SK-N-SH (cell line): ENCODE measurements around the gene ENTPD2. TPM values are rescaled to one million over a fixed set of nuclear protein-coding genes. Genes with fewer than 3 reads are reported as not detected.

Experiments
- CTCF ChIA-PET: fragments of 300-600, 350-600 bp; formaldehyde crosslinking; extraction: SDS; loops from one replicate; lab custom pipeline; 2021; lab: Yijun Ruan, JAX
- POLR2A ChIA-PET: fragments of 350-600 bp; sonication (Branson Sonifier 250); formaldehyde crosslinking; extraction: SDS; loops from one replicate; lab custom pipeline; 2020; ENCODE audit warnings: antibody characterized with exemption, inconsistent platforms; lab: Yijun Ruan, JAX
- DNase-seq: peaks from one replicate; pipeline ENCODE4 v3.0.0; 2012
- H2AFZ ChIP-seq: fragments of 200-600 bp; sonication (generic); 2 replicates; pipeline ENCODE4 v1.8.1; 2016; ENCODE audit warnings: antibody characterized with exemption, mild to moderate bottlenecking, low read depth
- H3F3A ChIP-seq: fragments of 200-600 bp; sonication (generic); replicated peaks from 2 replicates; pipeline ENCODE3; 2016; ENCODE audit warnings: antibody characterized with exemption, mild to moderate bottlenecking; ENCODE audit not compliant: insufficient read depth
- H3K27ac ChIP-seq, 2 experiments: fragments of 200-500 bp in 1 of 2; fragments of 200-600 bp in 1 of 2; sonication (Bioruptor generic) in 1 of 2; sonication (generic), shearing (Covaris generic) in 1 of 2; 2 replicates each; pipeline versions ENCODE4 v1.5.1 to v1.6.1; 2014 to 2016; ENCODE audit warnings: low read depth in 2 of 2, inconsistent platforms in 1 of 2, low read length in 1 of 2, mild to moderate bottlenecking in 1 of 2, mixed read lengths in 1 of 2
- H3K27me3 ChIP-seq: fragments of 200-600 bp; sonication (generic), shearing (Covaris generic); 2 replicates; pipeline ENCODE4 v1.6.1; 2016; ENCODE audit warnings: mixed run types; ENCODE audit not compliant: insufficient read depth
- H3K36me3 ChIP-seq, 2 experiments: fragments of 200-500 bp in 1 of 2; fragments of 200-600 bp in 1 of 2; sonication (Bioruptor generic) in 1 of 2; sonication (generic) in 1 of 2; replicated peaks in 1 of 2; 2 replicates each; pipeline versions ENCODE3 to v1.5.1; 2014 to 2016; ENCODE audit warnings: low read length in 1 of 2, mild to moderate bottlenecking in 1 of 2; ENCODE audit not compliant: insufficient read depth in 2 of 2, control insufficient read depth in 1 of 2
- H3K4me1 ChIP-seq, 2 experiments: fragments of 200-500 bp in 1 of 2; fragments of 200-600 bp in 1 of 2; sonication (Bioruptor generic) in 1 of 2; sonication (generic), shearing (Covaris generic) in 1 of 2; 2 replicates each; pipeline versions ENCODE4 v1.5.1 to v1.6.1; 2014 to 2016; ENCODE audit warnings: low read depth in 1 of 2, low read length in 1 of 2, mixed run types in 1 of 2; ENCODE audit not compliant: insufficient read depth in 2 of 2, control insufficient read depth in 1 of 2
- H3K4me2 ChIP-seq: fragments of 200-600 bp; sonication (generic), shearing (Covaris generic); 2 replicates; pipeline ENCODE4 v1.6.1; 2017; ENCODE audit warnings: mixed run types
- H3K4me3 ChIP-seq, 2 experiments: fragments of 200-500 bp in 1 of 2; fragments of 200-600 bp in 1 of 2; sonication (Bioruptor generic) in 1 of 2; sonication (generic), shearing (Covaris generic) in 1 of 2; 2 replicates each; pipeline versions ENCODE4 v1.5.1 to v1.8.1; 2014 to 2016; ENCODE audit warnings: low read depth in 2 of 2, inconsistent platforms in 1 of 2, low read length in 1 of 2, mild to moderate bottlenecking in 1 of 2, mixed read lengths in 1 of 2, moderate library complexity in 1 of 2
- H3K79me2 ChIP-seq: fragments of 200-600 bp; sonication (generic); 2 replicates; pipeline ENCODE4 v1.8.1; 2017; ENCODE audit warnings: mild to moderate bottlenecking; ENCODE audit not compliant: insufficient read depth
- H3K9ac ChIP-seq: fragments of 200-600 bp; sonication (generic); 2 replicates; pipeline ENCODE4 v1.6.1; 2017; ENCODE audit warnings: mixed run types
- H3K9me2 ChIP-seq: fragments of 200-600 bp; sonication (generic); 2 replicates; pipeline ENCODE4 v1.6.1; 2017; ENCODE audit warnings: mixed run types
- H3K9me3 ChIP-seq: fragments of 200-600 bp; sonication (generic); 2 replicates; pipeline ENCODE4 v1.6.1; 2017; ENCODE audit warnings: mixed run types, mild to moderate bottlenecking, moderate library complexity
- H4K20me1 ChIP-seq: fragments of 200-600 bp; sonication (generic); 2 replicates; pipeline ENCODE4 v1.6.1; 2017; ENCODE audit warnings: mild to moderate bottlenecking, mixed run types; ENCODE audit not compliant: insufficient read depth
- EP300 ChIP-seq, 2 experiments: IDR thresholded peaks; 2 replicates each; pipeline versions ENCODE4 v1.4.0 to v1.6.1; 2012; ENCODE audit warnings: borderline replicate concordance in 1 of 2, low read depth in 1 of 2, low read length in 1 of 2
- EZH2phosphoT487 ChIP-seq: fragments of 200-600 bp; sonication (generic); IDR thresholded peaks from 2 replicates; pipeline ENCODE4 v1.6.1; 2017; ENCODE audit warnings: low read depth, mixed run types, mild to moderate bottlenecking, antibody characterized with exemption, moderate library complexity, borderline replicate concordance
- FOXJ3 ChIP-seq: sonication (generic); formaldehyde crosslinking; IDR thresholded peaks from 2 replicates; pipeline ENCODE4 v1.5.1; 2020; ENCODE audit warnings: mild to moderate bottlenecking, missing genetic modification reagents
- GATA2 ChIP-seq: sonication (generic); formaldehyde crosslinking; IDR thresholded peaks from 2 replicates; pipeline ENCODE4 v1.5.0; 2020; ENCODE audit warnings: mild to moderate bottlenecking, missing genetic modification reagents
- RAD21 ChIP-seq: IDR thresholded peaks from 2 replicates; pipeline ENCODE4 v1.6.1; 2012; ENCODE audit warnings: mild to moderate bottlenecking, low read length
- RCOR1 ChIP-seq: fragments of 150-350 bp; IDR thresholded peaks from 2 replicates; pipeline ENCODE4 v1.6.1; 2017; ENCODE audit warnings: antibody characterized with exemption, low read length
- SMC3 ChIP-seq: IDR thresholded peaks from 2 replicates; pipeline ENCODE4 v1.6.1; 2012; ENCODE audit warnings: low read depth, low read length, improper control_type of control experiment
- TAF1 ChIP-seq: IDR thresholded peaks from 2 replicates; pipeline ENCODE4 v1.6.1; 2012; ENCODE audit warnings: low read depth, mild to moderate bottlenecking, low read length, moderate library complexity, borderline replicate concordance
- WGBS: methylation state at CpG from one replicate; pipeline ENCODE4 v1.1.6; 2017; ENCODE audit warnings: low lambda C conversion rate; 5-methylcytosine and 5-hydroxymethylcytosine counted together
- polyA plus RNA-seq, 3 experiments: library from polyadenylated mRNA; depleted of rRNA; stranded (reverse); fragments of >200 nt; gene quantifications; 2 replicates each; pipeline ENCODE4 v1.2.3, GENCODE V29; 2012
- TF ChIP-seq, protein P1 (sequence below): fragments of 200-600 bp; sonication (generic); IDR thresholded peaks from 2 replicates; pipeline ENCODE4 v1.6.1; 2017; ENCODE audit warnings: antibody characterized with exemption, mild to moderate bottlenecking, moderate library complexity
- TF ChIP-seq, protein P2 (sequence below): IDR thresholded peaks from 2 replicates; pipeline ENCODE4 v1.6.1; 2012; ENCODE audit warnings: mild to moderate bottlenecking, low read depth, low read length, moderate library complexity

The ENTPD2 gene
- polyA plus RNA-seq, 1 of the 3 experiments (the other 2 are of a cell fraction), result not detected

DNA sequence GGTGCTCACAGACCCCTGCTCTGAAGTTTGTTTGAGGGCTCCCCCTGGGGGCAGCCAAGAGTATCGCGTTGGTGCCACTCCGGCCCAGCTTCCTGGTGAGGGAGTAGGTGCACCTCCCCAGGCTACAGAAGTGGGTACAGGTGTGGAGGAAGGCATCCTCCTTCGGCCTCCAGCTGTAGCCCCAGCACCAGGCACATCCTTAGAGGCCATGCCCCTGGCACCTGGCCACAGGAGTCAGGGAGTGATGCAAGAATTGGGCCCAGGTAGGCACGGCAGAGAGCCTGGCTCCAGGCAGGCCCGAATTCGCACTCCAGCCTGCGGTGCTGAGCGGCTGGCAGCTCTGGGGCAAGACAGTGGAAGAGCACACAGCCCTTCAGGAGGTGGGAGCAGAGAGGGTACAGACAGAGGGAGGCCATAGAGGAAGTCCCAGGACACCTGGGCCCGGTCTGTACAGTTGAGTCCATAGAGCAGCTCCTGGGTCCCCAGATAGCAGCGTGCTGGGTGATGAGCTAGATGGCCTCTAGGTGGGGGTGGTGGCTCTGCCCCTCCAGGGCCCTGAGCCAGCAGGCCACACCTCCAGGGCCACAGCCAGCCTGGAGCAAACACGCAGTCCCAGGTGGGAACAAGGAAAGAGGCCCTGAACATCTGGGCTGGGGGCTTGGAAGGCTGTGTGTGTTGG, 14.1 kb upstream of the ENTPD2 start:
- peak; percentile 90 for DNase-seq
- no peaks in the 10 kb centered on the region for H3K9me3 ChIP-seq
- WGBS, result 56% methylated on average over 8 of the region's 12 CpGs
- no peak overlapping the region for H3K9ac ChIP-seq
- ChIA-PET CTCF (interaction anchor here (0.6 to 16.8 kb wide), 27 partner anchors 9 to 280 kb away, joined by 3 to 803 read pairs (median 4); partner anchors contain the start of genes ABCA2, ENTPD2, FUT7 and MAN1B1), POLR2A (interaction anchor here (0.8 to 1.4 kb wide), 4 partner anchors 12 to 43 kb away, joined by 3 to 6 read pairs (median 4); partner anchors contain the start of gene FUT7)
- peaks cover 11% of the 10 kb centered on the region for H3F3A ChIP-seq
- H2AFZ ChIP-seq, result no peak overlapping the region
- H3K4me3 ChIP-seq, result no peak overlapping the region
- TF ChIP-seq RAD21 (peak; percentile 77), SMC3 (peak; percentile 75), EP300 (IDR thresholded peaks at IDR 0.05; ENCODE audit: borderline replicate concordance in 1 of 2, low read depth in 1 of 2, low read length in 1 of 2) (no peak), FOXJ3 (CRISPR knock-in tag) (no peak), TAF1 (no peak), RCOR1 (no peak), EZH2phosphoT487 (no peak), GATA2 (no peak)
- TF ChIP-seq, protein P1, sequence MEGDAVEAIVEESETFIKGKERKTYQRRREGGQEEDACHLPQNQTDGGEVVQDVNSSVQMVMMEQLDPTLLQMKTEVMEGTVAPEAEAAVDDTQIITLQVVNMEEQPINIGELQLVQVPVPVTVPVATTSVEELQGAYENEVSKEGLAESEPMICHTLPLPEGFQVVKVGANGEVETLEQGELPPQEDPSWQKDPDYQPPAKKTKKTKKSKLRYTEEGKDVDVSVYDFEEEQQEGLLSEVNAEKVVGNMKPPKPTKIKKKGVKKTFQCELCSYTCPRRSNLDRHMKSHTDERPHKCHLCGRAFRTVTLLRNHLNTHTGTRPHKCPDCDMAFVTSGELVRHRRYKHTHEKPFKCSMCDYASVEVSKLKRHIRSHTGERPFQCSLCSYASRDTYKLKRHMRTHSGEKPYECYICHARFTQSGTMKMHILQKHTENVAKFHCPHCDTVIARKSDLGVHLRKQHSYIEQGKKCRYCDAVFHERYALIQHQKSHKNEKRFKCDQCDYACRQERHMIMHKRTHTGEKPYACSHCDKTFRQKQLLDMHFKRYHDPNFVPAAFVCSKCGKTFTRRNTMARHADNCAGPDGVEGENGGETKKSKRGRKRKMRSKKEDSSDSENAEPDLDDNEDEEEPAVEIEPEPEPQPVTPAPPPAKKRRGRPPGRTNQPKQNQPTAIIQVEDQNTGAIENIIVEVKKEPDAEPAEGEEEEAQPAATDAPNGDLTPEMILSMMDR, result peak; percentile 76
- TF ChIP-seq, protein P2, sequence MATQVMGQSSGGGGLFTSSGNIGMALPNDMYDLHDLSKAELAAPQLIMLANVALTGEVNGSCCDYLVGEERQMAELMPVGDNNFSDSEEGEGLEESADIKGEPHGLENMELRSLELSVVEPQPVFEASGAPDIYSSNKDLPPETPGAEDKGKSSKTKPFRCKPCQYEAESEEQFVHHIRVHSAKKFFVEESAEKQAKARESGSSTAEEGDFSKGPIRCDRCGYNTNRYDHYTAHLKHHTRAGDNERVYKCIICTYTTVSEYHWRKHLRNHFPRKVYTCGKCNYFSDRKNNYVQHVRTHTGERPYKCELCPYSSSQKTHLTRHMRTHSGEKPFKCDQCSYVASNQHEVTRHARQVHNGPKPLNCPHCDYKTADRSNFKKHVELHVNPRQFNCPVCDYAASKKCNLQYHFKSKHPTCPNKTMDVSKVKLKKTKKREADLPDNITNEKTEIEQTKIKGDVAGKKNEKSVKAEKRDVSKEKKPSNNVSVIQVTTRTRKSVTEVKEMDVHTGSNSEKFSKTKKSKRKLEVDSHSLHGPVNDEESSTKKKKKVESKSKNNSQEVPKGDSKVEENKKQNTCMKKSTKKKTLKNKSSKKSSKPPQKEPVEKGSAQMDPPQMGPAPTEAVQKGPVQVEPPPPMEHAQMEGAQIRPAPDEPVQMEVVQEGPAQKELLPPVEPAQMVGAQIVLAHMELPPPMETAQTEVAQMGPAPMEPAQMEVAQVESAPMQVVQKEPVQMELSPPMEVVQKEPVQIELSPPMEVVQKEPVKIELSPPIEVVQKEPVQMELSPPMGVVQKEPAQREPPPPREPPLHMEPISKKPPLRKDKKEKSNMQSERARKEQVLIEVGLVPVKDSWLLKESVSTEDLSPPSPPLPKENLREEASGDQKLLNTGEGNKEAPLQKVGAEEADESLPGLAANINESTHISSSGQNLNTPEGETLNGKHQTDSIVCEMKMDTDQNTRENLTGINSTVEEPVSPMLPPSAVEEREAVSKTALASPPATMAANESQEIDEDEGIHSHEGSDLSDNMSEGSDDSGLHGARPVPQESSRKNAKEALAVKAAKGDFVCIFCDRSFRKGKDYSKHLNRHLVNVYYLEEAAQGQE, result peak; percentile 56; the same call in 1 of the 2 replicates
- H3K27ac ChIP-seq, result no peak overlapping the region
- H3K79me2 ChIP-seq, result 0 out of 2 replicates have a peak, but pooled peaks cover 3% of the 10 kb centered on the region
- H3K27me3 ChIP-seq, result no peaks in the 10 kb centered on the region
- H3K36me3 ChIP-seq, result no peaks in the 10 kb centered on the region
- no peak overlapping the region for H3K4me2 ChIP-seq
- H4K20me1 ChIP-seq, result peaks cover 12% of the 10 kb centered on the region; the same call in 1 of the 2 replicates
- H3K4me1 ChIP-seq, result peaks cover 0 to 34% of the 10 kb centered on the region in 2 experiments; a peak in 1 of 4 replicates
- no peaks in the 10 kb centered on the region for H3K9me2 ChIP-seq
